ENCODE results near the gene RCAN1. TPM values are rescaled to one million over a fixed set of nuclear protein-coding genes. Genes with fewer than 3 reads are reported as not detected.
A peak's percentile ranks its signal among the peaks of the same experiment; 100 is the strongest.

RCAN1 gene
- total RNA-seq, 1 donor = 308 TPM

- no peak for DNase-seq (ENCODE audit: low read depth)
- no peak overlapping the region for H3K4me3 ChIP-seq (ENCODE audit: low read depth, low read length)
- TF ChIP-seq, protein P1, sequence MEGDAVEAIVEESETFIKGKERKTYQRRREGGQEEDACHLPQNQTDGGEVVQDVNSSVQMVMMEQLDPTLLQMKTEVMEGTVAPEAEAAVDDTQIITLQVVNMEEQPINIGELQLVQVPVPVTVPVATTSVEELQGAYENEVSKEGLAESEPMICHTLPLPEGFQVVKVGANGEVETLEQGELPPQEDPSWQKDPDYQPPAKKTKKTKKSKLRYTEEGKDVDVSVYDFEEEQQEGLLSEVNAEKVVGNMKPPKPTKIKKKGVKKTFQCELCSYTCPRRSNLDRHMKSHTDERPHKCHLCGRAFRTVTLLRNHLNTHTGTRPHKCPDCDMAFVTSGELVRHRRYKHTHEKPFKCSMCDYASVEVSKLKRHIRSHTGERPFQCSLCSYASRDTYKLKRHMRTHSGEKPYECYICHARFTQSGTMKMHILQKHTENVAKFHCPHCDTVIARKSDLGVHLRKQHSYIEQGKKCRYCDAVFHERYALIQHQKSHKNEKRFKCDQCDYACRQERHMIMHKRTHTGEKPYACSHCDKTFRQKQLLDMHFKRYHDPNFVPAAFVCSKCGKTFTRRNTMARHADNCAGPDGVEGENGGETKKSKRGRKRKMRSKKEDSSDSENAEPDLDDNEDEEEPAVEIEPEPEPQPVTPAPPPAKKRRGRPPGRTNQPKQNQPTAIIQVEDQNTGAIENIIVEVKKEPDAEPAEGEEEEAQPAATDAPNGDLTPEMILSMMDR (IDR thresholded peaks at IDR 0.05; ENCODE audit: insufficient read depth, low read depth, low read length) = no peak
Measured at GRCh38 chr21:34623516-34623915, 8.6 kb upstream of the RCAN1 start.

- TF ChIP-seq, protein P1 (IDR thresholded peaks at IDR 0.05; ENCODE audit: insufficient read depth, low read depth, low read length) = no peak
- H3K4me3 ChIP-seq (ENCODE audit: low read depth, low read length) = no peak overlapping the region
- DNase-seq (ENCODE audit: low read depth) = no peak
Measured at GRCh38 chr21:34621434-34622350, 6.8 kb upstream of the RCAN1 start.

DNA sequence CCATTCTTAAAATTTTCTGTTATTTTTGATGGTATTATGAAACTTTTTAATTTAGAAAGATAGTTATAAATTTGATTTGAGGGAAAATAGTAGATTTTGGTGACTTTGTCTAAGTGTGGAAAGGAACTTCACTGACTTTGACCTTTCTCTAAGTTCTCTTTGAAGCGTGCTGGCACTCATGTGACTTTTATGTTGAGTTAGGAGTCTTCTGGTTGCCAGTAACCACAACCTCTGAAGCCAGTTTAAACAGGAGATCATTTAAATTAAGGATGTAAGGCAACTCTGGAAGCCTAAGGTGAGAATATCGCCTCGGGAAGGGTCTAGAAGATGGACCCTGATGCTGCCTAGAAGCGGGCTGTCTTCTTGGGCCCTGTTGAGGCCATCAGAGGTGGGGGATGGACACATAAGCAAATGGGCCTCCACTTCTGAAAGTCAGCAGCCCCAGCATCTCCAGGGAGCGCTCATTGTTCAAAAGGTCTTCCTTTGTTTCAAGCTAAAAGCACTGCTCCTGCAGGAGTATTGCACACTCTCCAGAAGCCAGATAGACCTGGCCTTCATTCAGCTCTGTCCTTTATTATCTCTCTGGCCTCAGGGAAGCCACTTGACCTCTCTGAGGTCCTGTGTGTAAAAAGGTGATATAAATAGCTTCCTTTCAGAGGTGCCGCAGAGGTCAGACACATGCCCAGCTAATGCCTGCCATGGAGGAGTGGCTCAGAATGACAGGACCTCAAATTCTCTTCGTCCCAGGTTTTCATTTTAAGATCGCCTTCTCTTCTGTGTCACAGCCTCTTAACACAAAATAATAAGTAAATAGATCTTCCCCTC is 5.1 kb upstream of the RCAN1 start:
- TF ChIP-seq, protein P1 (IDR thresholded peaks at IDR 0.05; ENCODE audit: insufficient read depth, low read depth, low read length) = no peak
- no peak for DNase-seq (ENCODE audit: low read depth)
- H3K4me3 ChIP-seq (ENCODE audit: low read depth, low read length) = no peak overlapping the region

- H3K4me3 ChIP-seq (ENCODE audit: low read depth, low read length) = no peak overlapping the region
- TF ChIP-seq, protein P1 (IDR thresholded peaks at IDR 0.05; ENCODE audit: insufficient read depth, low read depth, low read length) = no peak
- DNase-seq (ENCODE audit: low read depth) = no peak
Measured at GRCh38 chr21:34618941-34619340, 4.0 kb upstream of the RCAN1 start.

- TF ChIP-seq, protein P1 (IDR thresholded peaks at IDR 0.05; ENCODE audit: insufficient read depth, low read depth, low read length) = no peak
- H3K4me3 ChIP-seq (ENCODE audit: low read depth, low read length) = no peak overlapping the region
- DNase-seq (ENCODE audit: low read depth) = no peak
Measured at GRCh38 chr21:34617753-34618339, 2.9 kb upstream of the RCAN1 start.

GRCh38 chr21:34615487-34615814 is 538 bp upstream of the RCAN1 start:
- no peak for DNase-seq (ENCODE audit: low read depth)
- peak overlapping the region; percentile 69 for H3K4me3 ChIP-seq (ENCODE audit: low read depth, low read length)
- TF ChIP-seq, protein P1 (IDR thresholded peaks at IDR 0.05; ENCODE audit: insufficient read depth, low read depth, low read length) = no peak

All from fibroblast of villous mesenchyme (primary cell).